Ovary (tissue), 3 donors: Measurements from ENCODE around the gene AP2A2.

ENCODE experiments used
- CTCF ChIP-seq, 3 donors: fragments of 450-650 bp in 2 of 3; fragments of 200-600 bp in 1 of 3; IDR thresholded peaks; one replicate each; pipeline versions ENCODE4 v1.5.1 to v1.8.0; 2016 to 2022; ENCODE audit warnings: antibody characterized with exemption in 3 of 3, mild to moderate bottlenecking in 1 of 3
- EP300 ChIP-seq: sonication (generic); formaldehyde crosslinking; IDR thresholded peaks from one replicate; pipeline ENCODE4 v1.6.1; 2017; ENCODE audit warnings: antibody characterized with exemption
- POLR2A ChIP-seq: fragments of 450-650 bp; IDR thresholded peaks from one replicate; pipeline ENCODE4 v1.6.1; 2017; ENCODE audit warnings: antibody characterized with exemption, mild to moderate bottlenecking, moderate library complexity
- donor health status: DM: no; HTN: no; CAD: no.

DNA sequence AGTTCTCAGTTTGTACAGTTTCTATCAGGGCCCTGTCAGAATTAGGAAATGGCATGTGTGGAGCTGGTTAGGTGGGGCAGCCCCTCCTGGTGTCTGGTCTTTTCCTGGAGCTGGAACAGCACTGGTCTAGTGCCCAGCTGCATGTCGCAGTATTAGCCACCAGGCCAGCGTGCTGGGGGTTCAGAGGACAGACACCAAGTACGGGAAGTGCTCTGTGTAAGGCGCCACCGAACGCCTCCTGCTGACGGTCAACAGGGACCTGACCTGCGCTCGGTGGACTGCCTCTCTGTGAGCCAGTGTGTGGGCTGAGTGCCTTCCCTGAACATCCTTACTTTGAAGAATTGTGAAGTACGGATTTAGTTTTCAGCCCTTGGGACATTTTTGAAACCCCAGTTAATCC is 33.9 kb downstream of the AP2A2 start:
- TF ChIP-seq CTCF (IDR thresholded peaks at IDR 0.05) (no peak), POLR2A (no peak), EP300 (no peak)
